SK-N-SH (cell line): ENCODE data around the gene PRDM7. TPM values are rescaled to one million over a fixed set of nuclear protein-coding genes. Genes with fewer than 3 reads are reported as not detected.

Source experiments
- CTCF ChIA-PET: fragments of 300-600, 350-600 bp; formaldehyde crosslinking; extraction: SDS; loops from one replicate; lab custom pipeline; 2021; lab: Yijun Ruan, JAX
- POLR2A ChIA-PET: fragments of 350-600 bp; sonication (Branson Sonifier 250); formaldehyde crosslinking; extraction: SDS; loops from one replicate; lab custom pipeline; 2020; ENCODE audit warnings: antibody characterized with exemption, inconsistent platforms; lab: Yijun Ruan, JAX
- DNase-seq: peaks from one replicate; pipeline ENCODE4 v3.0.0; 2012
- H2AFZ ChIP-seq: fragments of 200-600 bp; sonication (generic); 2 replicates; pipeline ENCODE4 v1.8.1; 2016; ENCODE audit warnings: antibody characterized with exemption, mild to moderate bottlenecking, low read depth
- H3F3A ChIP-seq: fragments of 200-600 bp; sonication (generic); replicated peaks from 2 replicates; pipeline ENCODE3; 2016; ENCODE audit warnings: antibody characterized with exemption, mild to moderate bottlenecking; ENCODE audit not compliant: insufficient read depth
- H3K27ac ChIP-seq, 2 experiments: fragments of 200-500 bp in 1 of 2; fragments of 200-600 bp in 1 of 2; sonication (Bioruptor generic) in 1 of 2; sonication (generic), shearing (Covaris generic) in 1 of 2; 2 replicates each; pipeline versions ENCODE4 v1.5.1 to v1.6.1; 2014 to 2016; ENCODE audit warnings: low read depth in 2 of 2, inconsistent platforms in 1 of 2, low read length in 1 of 2, mild to moderate bottlenecking in 1 of 2, mixed read lengths in 1 of 2
- H3K27me3 ChIP-seq: fragments of 200-600 bp; sonication (generic), shearing (Covaris generic); 2 replicates; pipeline ENCODE4 v1.6.1; 2016; ENCODE audit warnings: mixed run types; ENCODE audit not compliant: insufficient read depth
- H3K36me3 ChIP-seq, 2 experiments: fragments of 200-500 bp in 1 of 2; fragments of 200-600 bp in 1 of 2; sonication (Bioruptor generic) in 1 of 2; sonication (generic) in 1 of 2; replicated peaks in 1 of 2; 2 replicates each; pipeline versions ENCODE3 to v1.5.1; 2014 to 2016; ENCODE audit warnings: low read length in 1 of 2, mild to moderate bottlenecking in 1 of 2; ENCODE audit not compliant: insufficient read depth in 2 of 2, control insufficient read depth in 1 of 2
- H3K4me1 ChIP-seq, 2 experiments: fragments of 200-500 bp in 1 of 2; fragments of 200-600 bp in 1 of 2; sonication (Bioruptor generic) in 1 of 2; sonication (generic), shearing (Covaris generic) in 1 of 2; 2 replicates each; pipeline versions ENCODE4 v1.5.1 to v1.6.1; 2014 to 2016; ENCODE audit warnings: low read depth in 1 of 2, low read length in 1 of 2, mixed run types in 1 of 2; ENCODE audit not compliant: insufficient read depth in 2 of 2, control insufficient read depth in 1 of 2
- H3K4me2 ChIP-seq: fragments of 200-600 bp; sonication (generic), shearing (Covaris generic); 2 replicates; pipeline ENCODE4 v1.6.1; 2017; ENCODE audit warnings: mixed run types
- H3K4me3 ChIP-seq, 2 experiments: fragments of 200-500 bp in 1 of 2; fragments of 200-600 bp in 1 of 2; sonication (Bioruptor generic) in 1 of 2; sonication (generic), shearing (Covaris generic) in 1 of 2; 2 replicates each; pipeline versions ENCODE4 v1.5.1 to v1.8.1; 2014 to 2016; ENCODE audit warnings: low read depth in 2 of 2, inconsistent platforms in 1 of 2, low read length in 1 of 2, mild to moderate bottlenecking in 1 of 2, mixed read lengths in 1 of 2, moderate library complexity in 1 of 2
- H3K79me2 ChIP-seq: fragments of 200-600 bp; sonication (generic); 2 replicates; pipeline ENCODE4 v1.8.1; 2017; ENCODE audit warnings: mild to moderate bottlenecking; ENCODE audit not compliant: insufficient read depth
- H3K9ac ChIP-seq: fragments of 200-600 bp; sonication (generic); 2 replicates; pipeline ENCODE4 v1.6.1; 2017; ENCODE audit warnings: mixed run types
- H3K9me2 ChIP-seq: fragments of 200-600 bp; sonication (generic); 2 replicates; pipeline ENCODE4 v1.6.1; 2017; ENCODE audit warnings: mixed run types
- H3K9me3 ChIP-seq: fragments of 200-600 bp; sonication (generic); 2 replicates; pipeline ENCODE4 v1.6.1; 2017; ENCODE audit warnings: mixed run types, mild to moderate bottlenecking, moderate library complexity
- H4K20me1 ChIP-seq: fragments of 200-600 bp; sonication (generic); 2 replicates; pipeline ENCODE4 v1.6.1; 2017; ENCODE audit warnings: mild to moderate bottlenecking, mixed run types; ENCODE audit not compliant: insufficient read depth
- EP300 ChIP-seq, 2 experiments: IDR thresholded peaks; 2 replicates each; pipeline versions ENCODE4 v1.4.0 to v1.6.1; 2012; ENCODE audit warnings: borderline replicate concordance in 1 of 2, low read depth in 1 of 2, low read length in 1 of 2
- EZH2phosphoT487 ChIP-seq: fragments of 200-600 bp; sonication (generic); IDR thresholded peaks from 2 replicates; pipeline ENCODE4 v1.6.1; 2017; ENCODE audit warnings: low read depth, mixed run types, mild to moderate bottlenecking, antibody characterized with exemption, moderate library complexity, borderline replicate concordance
- FOSL2 ChIP-seq: IDR thresholded peaks from 2 replicates; pipeline ENCODE4 v1.4.0; 2012; ENCODE audit warnings: low read depth, mild to moderate bottlenecking, moderate library complexity, borderline replicate concordance
- JUND ChIP-seq: IDR thresholded peaks from 2 replicates; pipeline ENCODE4 v1.4.0; 2012
- NFIC ChIP-seq: IDR thresholded peaks from 2 replicates; pipeline ENCODE4 v1.4.0; 2012; ENCODE audit warnings: borderline replicate concordance
- PBX3 ChIP-seq: IDR thresholded peaks from 2 replicates; pipeline ENCODE4; 2012
- POLR2AphosphoS5 ChIP-seq: IDR thresholded peaks from 2 replicates; pipeline ENCODE4 v1.6.1; 2012; ENCODE audit warnings: low read depth, low read length
- RAD21 ChIP-seq: IDR thresholded peaks from 2 replicates; pipeline ENCODE4 v1.6.1; 2012; ENCODE audit warnings: mild to moderate bottlenecking, low read length
- RCOR1 ChIP-seq: fragments of 150-350 bp; IDR thresholded peaks from 2 replicates; pipeline ENCODE4 v1.6.1; 2017; ENCODE audit warnings: antibody characterized with exemption, low read length
- TAF1 ChIP-seq: IDR thresholded peaks from 2 replicates; pipeline ENCODE4 v1.6.1; 2012; ENCODE audit warnings: low read depth, mild to moderate bottlenecking, low read length, moderate library complexity, borderline replicate concordance
- TEAD4 ChIP-seq: IDR thresholded peaks from 2 replicates; pipeline ENCODE4 v1.4.0; 2012; ENCODE audit warnings: mild to moderate bottlenecking, borderline replicate concordance; ENCODE audit not compliant: insufficient read depth
- WGBS: methylation state at CpG from one replicate; pipeline ENCODE4 v1.1.6; 2017; ENCODE audit warnings: low lambda C conversion rate; 5-methylcytosine and 5-hydroxymethylcytosine counted together
- polyA plus RNA-seq, 3 experiments: library from polyadenylated mRNA; depleted of rRNA; stranded (reverse); fragments of >200 nt; gene quantifications; 2 replicates each; pipeline ENCODE4 v1.2.3, GENCODE V29; 2012

PRDM7 gene
- polyA plus RNA-seq, 1 of the 3 experiments (the other 2 are of a cell fraction): not detected

- H4K20me1 ChIP-seq: no peaks in the 10 kb centered on the region
- H3K9me2 ChIP-seq: no peaks in the 10 kb centered on the region
- H2AFZ ChIP-seq: no peak overlapping the region
- H3K9ac ChIP-seq: no peak overlapping the region
- H3K79me2 ChIP-seq: no peaks in the 10 kb centered on the region
- no peaks in the 10 kb centered on the region for H3K27me3 ChIP-seq
- peaks cover 4% of the 10 kb centered on the region for H3F3A ChIP-seq
- no peaks in the 10 kb centered on the region for H3K36me3 ChIP-seq
- TF ChIP-seq EP300 (IDR thresholded peaks at IDR 0.05; ENCODE audit: borderline replicate concordance in 1 of 2, low read depth in 1 of 2, low read length in 1 of 2): no peak
- TF ChIP-seq TAF1: no peak
- TF ChIP-seq EZH2phosphoT487: no peak
- no peak for TF ChIP-seq POLR2AphosphoS5
- no peak for TF ChIP-seq PBX3
- TF ChIP-seq JUND: no peak
- no peak for TF ChIP-seq RCOR1
- ChIA-PET CTCF (interaction anchor here (1.5 to 1.9 kb wide), 2 partner anchors 65 to 69 kb away, joined by 3 to 6 read pairs; no protein-coding TSS in a partner anchor), POLR2A (interaction anchor here (1.0 to 1.2 kb wide), 3 partner anchors 12 to 90 kb away, joined by 3 to 4 read pairs (median 3); partner anchors contain the start of gene TUBB3)
- no peaks in the 10 kb centered on the region for H3K9me3 ChIP-seq
- no peak for DNase-seq
- H3K4me1 ChIP-seq: peaks cover 0 to 23% of the 10 kb centered on the region in 2 experiments; a peak in 1 of 4 replicates
- H3K4me3 ChIP-seq: no peak overlapping the region
- H3K4me2 ChIP-seq: no peak overlapping the region
- H3K27ac ChIP-seq: no peak overlapping the region
- 72% methylated on average over 12 of the region's 13 CpGs for WGBS
Measured at GRCh38 chr16:90012991-90013745, 64.0 kb downstream of the PRDM7 start.

- 94% methylated on average over 9 of the region's 12 CpGs for WGBS
- H3K9ac ChIP-seq: no peak overlapping the region
- no peaks in the 10 kb centered on the region for H4K20me1 ChIP-seq
- H3F3A ChIP-seq: no peaks in the 10 kb centered on the region
- TF ChIP-seq FOSL2 (no peak), NFIC (no peak), TEAD4 (no peak), RAD21 (no peak), JUND (no peak)
- H3K4me1 ChIP-seq: peaks cover 0 to 17% of the 10 kb centered on the region in 2 experiments; a peak in 1 of 4 replicates
- no peaks in the 10 kb centered on the region for H3K79me2 ChIP-seq
- no peaks in the 10 kb centered on the region for H3K9me3 ChIP-seq
- peak overlapping the region in 1 of 2 experiments; percentile 14; a peak in 1 of 4 replicates for H3K27ac ChIP-seq
- no peak for DNase-seq
- ChIA-PET CTCF (interaction anchor here (0.8 to 2.3 kb wide), 5 partner anchors 8 to 70 kb away, joined by 3 to 12 read pairs (median 3); partner anchors contain the start of gene DBNDD1), POLR2A (interaction anchor here (1.0 to 1.2 kb wide), 2 partner anchors 12 to 14 kb away, joined by 3 read pairs; no protein-coding TSS in a partner anchor)
- no peak overlapping the region for H3K4me3 ChIP-seq
- H3K27me3 ChIP-seq: no peaks in the 10 kb centered on the region
- no peaks in the 10 kb centered on the region for H3K36me3 ChIP-seq
- no peak overlapping the region for H3K4me2 ChIP-seq
- no peaks in the 10 kb centered on the region for H3K9me2 ChIP-seq
- H2AFZ ChIP-seq: no peak overlapping the region
Measured at GRCh38 chr16:90011908-90012501, 65.1 kb downstream of the PRDM7 start.
